GM13976 (cell line): ENCODE data around the gene TMEM63C.
"Not testable (repeated sequence)": the region's sequence is repeated elsewhere in the genome, so short reads cannot be mapped to it uniquely, and the experiment has no call there.

ENCODE experiments used
- DNase-seq: peaks from one replicate; pipeline ENCODE4 v3.0.0; 2012; ENCODE audit warnings: low spot score
- CTCF ChIP-seq: IDR thresholded peaks from 2 replicates; pipeline ENCODE4 v1.5.1; 2012; ENCODE audit warnings: borderline replicate concordance, mild to moderate bottlenecking; ENCODE audit not compliant: insufficient read depth; ENCODE audit errors: extremely low read depth, missing control alignments, control extremely low read depth
- in situ Hi-C: fragments of 300-500 bp; cut with MboI; formaldehyde crosslinking; loops from one replicate; pipeline ENCODE4 v1.12.0; 2022; ENCODE audit warnings: low sequenced_read_pairs, mixed read lengths, inconsistent platforms; ENCODE audit not compliant: unreplicated experiment

TMEM63C gene

GRCh38 chr14:77276959-77277358 is 95.4 kb downstream of the TMEM63C start:
- in situ Hi-C loops: no loop called here
- DNase-seq: no peak
- TF ChIP-seq CTCF: no peak

GRCh38 chr14:77278461-77279230 is 97.0 kb downstream of the TMEM63C start:
- in situ Hi-C loops: no loop called here
- no peak for TF ChIP-seq CTCF
- DNase-seq: no peak

- DNase-seq: no peak
- no peak for TF ChIP-seq CTCF
- in situ Hi-C loops: no loop called here
These were observed 98.1 kb downstream of the TMEM63C start for GRCh38 chr14:77279719-77280118.

GRCh38 chr14:77280921-77281320 is 99.3 kb downstream of the TMEM63C start:
- DNase-seq, in situ Hi-C loops: not testable (repeated sequence)

GRCh38 chr14:77281852-77282410 is 100.3 kb downstream of the TMEM63C start:
- no peak for DNase-seq
- in situ Hi-C loops: no loop called here

GRCh38 chr14:77284066-77284465 is 102.5 kb downstream of the TMEM63C start:
- in situ Hi-C loops: no loop called here

More at GRCh38 chr14:77281852-77282410, 100.3 kb downstream of the TMEM63C start:
- no peak for TF ChIP-seq CTCF

GRCh38 chr14:77284466-77284865 is 102.9 kb downstream of the TMEM63C start:
- in situ Hi-C loops: no loop called here
- TF ChIP-seq CTCF: no peak
- DNase-seq: no peak

More at GRCh38 chr14:77284066-77284465, 102.5 kb downstream of the TMEM63C start:
- DNase-seq: no peak
- no peak for TF ChIP-seq CTCF
